OCI-LY7 (cell line): ENCODE data around the gene HIVEP3.

Experiments used
- EZH2phosphoT487 ChIP-seq: fragments of 200-600 bp; sonication (generic); IDR thresholded peaks from 2 replicates; pipeline ENCODE4 v1.6.1; 2018; ENCODE audit warnings: low read depth, borderline replicate concordance, mild to moderate bottlenecking, mixed run types, antibody characterized with exemption, low read length, moderate library complexity, mixed read lengths
- TF ChIP-seq, protein P1 (sequence below): fragments of 200-600 bp; sonication (generic); conservative IDR thresholded peaks from 2 replicates; pipeline ENCODE4 v1.5.1; 2014; ENCODE audit warnings: mild to moderate bottlenecking, antibody characterized with exemption, low read length, moderate library complexity, mixed read lengths

DNA sequence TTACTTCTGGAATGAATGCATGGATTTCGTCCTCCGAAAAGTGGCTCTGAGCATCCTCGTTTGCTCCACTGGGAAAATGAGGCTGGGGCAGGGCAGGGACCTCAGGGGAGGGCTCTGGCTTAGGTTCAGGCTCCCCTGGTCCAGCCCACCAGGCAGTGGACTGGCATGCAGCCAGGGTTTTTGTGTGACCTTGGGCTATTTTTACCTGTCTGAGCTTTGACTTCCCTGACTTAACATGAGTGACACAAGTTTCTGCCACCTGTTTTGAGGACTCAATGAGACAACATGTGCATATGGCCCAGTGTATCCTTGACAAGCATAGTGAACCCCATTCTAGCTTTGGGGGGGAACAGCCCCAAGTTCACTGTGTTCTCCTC is 401.7 kb downstream of the HIVEP3 start:
- TF ChIP-seq, protein P1, sequence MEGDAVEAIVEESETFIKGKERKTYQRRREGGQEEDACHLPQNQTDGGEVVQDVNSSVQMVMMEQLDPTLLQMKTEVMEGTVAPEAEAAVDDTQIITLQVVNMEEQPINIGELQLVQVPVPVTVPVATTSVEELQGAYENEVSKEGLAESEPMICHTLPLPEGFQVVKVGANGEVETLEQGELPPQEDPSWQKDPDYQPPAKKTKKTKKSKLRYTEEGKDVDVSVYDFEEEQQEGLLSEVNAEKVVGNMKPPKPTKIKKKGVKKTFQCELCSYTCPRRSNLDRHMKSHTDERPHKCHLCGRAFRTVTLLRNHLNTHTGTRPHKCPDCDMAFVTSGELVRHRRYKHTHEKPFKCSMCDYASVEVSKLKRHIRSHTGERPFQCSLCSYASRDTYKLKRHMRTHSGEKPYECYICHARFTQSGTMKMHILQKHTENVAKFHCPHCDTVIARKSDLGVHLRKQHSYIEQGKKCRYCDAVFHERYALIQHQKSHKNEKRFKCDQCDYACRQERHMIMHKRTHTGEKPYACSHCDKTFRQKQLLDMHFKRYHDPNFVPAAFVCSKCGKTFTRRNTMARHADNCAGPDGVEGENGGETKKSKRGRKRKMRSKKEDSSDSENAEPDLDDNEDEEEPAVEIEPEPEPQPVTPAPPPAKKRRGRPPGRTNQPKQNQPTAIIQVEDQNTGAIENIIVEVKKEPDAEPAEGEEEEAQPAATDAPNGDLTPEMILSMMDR = no peak
- no peak for TF ChIP-seq EZH2phosphoT487
